Karpas-422 (cell line): ENCODE results near the gene MGRN1. TPM values are rescaled to one million over a fixed set of nuclear protein-coding genes. Genes with fewer than 3 reads are reported as not detected.

Source experiments
- DNase-seq: peaks from one replicate; pipeline ENCODE4 v3.0.0-alpha.2; 2015
- H2AFZ ChIP-seq: fragments of 200-600 bp; sonication (generic); 2 replicates; pipeline ENCODE4 v1.6.1; 2014; ENCODE audit warnings: antibody characterized with exemption, low read length, mixed read lengths
- H3K27ac ChIP-seq: fragments of 200-600 bp; sonication (generic); 2 replicates; pipeline ENCODE4 v1.5.1; 2014; ENCODE audit warnings: mild to moderate bottlenecking, low read length, moderate library complexity
- H3K27me3 ChIP-seq: fragments of 200-600 bp; sonication (generic); 2 replicates; pipeline ENCODE4 v1.6.1; 2014; ENCODE audit warnings: low read length, mixed read lengths
- H3K36me3 ChIP-seq: fragments of 200-600 bp; sonication (generic); 2 replicates; pipeline ENCODE4 v1.6.1; 2014; ENCODE audit warnings: low read length, mixed read lengths; ENCODE audit not compliant: insufficient read depth
- H3K4me1 ChIP-seq: fragments of 200-600 bp; sonication (generic); 2 replicates; pipeline ENCODE4 v1.6.1; 2014; ENCODE audit warnings: mild to moderate bottlenecking, low read length, mixed read lengths
- H3K4me2 ChIP-seq: fragments of 200-600 bp; sonication (generic); 2 replicates; pipeline ENCODE4 v1.6.1; 2014; ENCODE audit warnings: low read length, low read depth, mild to moderate bottlenecking; ENCODE audit not compliant: poor library complexity, severe bottlenecking
- H3K4me3 ChIP-seq: fragments of 200-600 bp; sonication (generic); 2 replicates; pipeline ENCODE4 v1.5.1; 2014; ENCODE audit warnings: mild to moderate bottlenecking, antibody characterized with exemption, low read length, mixed read lengths
- H3K79me2 ChIP-seq: fragments of 200-600 bp; sonication (generic); 2 replicates; pipeline ENCODE4 v1.6.1; 2014; ENCODE audit warnings: mild to moderate bottlenecking, low read length, mixed read lengths
- H3K9ac ChIP-seq: fragments of 200-600 bp; sonication (generic); 2 replicates; pipeline ENCODE4 v1.6.0; 2014; ENCODE audit warnings: low read length
- H3K9me2 ChIP-seq: fragments of 200-600 bp; sonication (generic), shearing (Covaris generic); replicated peaks from 2 replicates; pipeline ENCODE4 v1.6.0; 2014; ENCODE audit warnings: mild to moderate bottlenecking, low read length, moderate library complexity; ENCODE audit not compliant: insufficient read depth
- H3K9me3 ChIP-seq: fragments of 300-700, 200-600 bp; sonication (generic); 2 replicates; pipeline ENCODE4 v1.6.1; 2014; ENCODE audit warnings: low read length, mixed read lengths
- H4K20me1 ChIP-seq: fragments of 200-600 bp; sonication (generic); 2 replicates; pipeline ENCODE4 v1.6.1; 2014; ENCODE audit warnings: mild to moderate bottlenecking, antibody characterized with exemption, low read length, low read depth; ENCODE audit not compliant: insufficient read depth
- total RNA-seq: library from RNA; depleted of rRNA; stranded (reverse); fragments of >200 nt; shearing (Covaris generic); gene quantifications from 2 replicates; pipeline ENCODE4 v1.2.3, GENCODE V29; 2014; ENCODE audit warnings: low replicate concordance

Gene MGRN1
- total RNA-seq, 1 experiment from 2014 or later: 23.0 TPM

DNA sequence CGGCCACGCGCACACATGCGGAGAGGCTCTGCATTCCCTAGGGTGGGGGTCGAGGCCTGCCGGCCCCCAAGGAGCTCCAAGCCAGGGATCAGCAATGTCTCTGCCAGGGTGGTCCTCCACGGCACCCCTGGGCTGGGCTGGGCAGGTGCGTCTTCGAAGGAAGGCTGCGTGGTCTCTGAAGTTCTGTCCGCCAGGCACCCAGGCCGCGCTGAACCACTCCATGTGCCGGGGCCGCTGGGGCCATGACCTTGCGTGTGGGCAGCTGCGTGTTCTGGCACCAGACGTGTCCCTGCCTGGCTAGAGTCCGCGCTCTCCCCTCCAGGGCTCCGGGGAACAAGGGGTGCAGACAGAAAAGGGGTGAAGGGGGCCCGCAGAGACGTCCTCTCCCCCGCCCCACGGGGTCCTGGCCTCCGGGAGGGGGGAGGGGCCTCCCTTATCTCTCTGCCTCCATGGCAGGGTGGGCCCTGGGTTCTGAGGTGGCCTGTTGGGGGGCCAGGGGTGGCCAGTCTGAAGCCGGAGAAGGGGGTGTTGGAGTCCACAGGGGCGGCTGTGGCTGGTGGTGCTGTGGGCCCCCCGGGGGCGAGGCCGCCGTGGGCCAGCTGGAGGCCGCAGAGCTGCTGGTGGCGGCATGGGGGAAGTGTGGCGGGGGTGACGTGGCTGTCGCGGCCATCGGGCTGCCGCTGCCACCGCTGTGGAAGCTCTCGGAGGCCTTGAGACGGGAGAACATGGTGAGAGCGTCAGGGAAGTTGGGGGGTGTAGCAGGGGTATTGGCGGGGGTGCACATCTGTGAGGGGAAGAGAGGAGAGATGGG, 15.2 kb upstream of the MGRN1 start:
- no peak overlapping the region for H3K27ac ChIP-seq
- peaks cover 38% of the 10 kb centered on the region; the same call in 1 of the 2 replicates for H4K20me1 ChIP-seq
- no peaks in the 10 kb centered on the region for H3K9me2 ChIP-seq
- H3K4me2 ChIP-seq: no peak overlapping the region
- DNase-seq: no peak
- no peaks in the 10 kb centered on the region for H3K27me3 ChIP-seq
- no peak overlapping the region for H3K4me3 ChIP-seq
- no peak overlapping the region for H3K9ac ChIP-seq
- H3K4me1 ChIP-seq: peaks cover 14% of the 10 kb centered on the region
- no peak overlapping the region for H2AFZ ChIP-seq
- no peaks in the 10 kb centered on the region for H3K36me3 ChIP-seq
- H3K79me2 ChIP-seq: peaks cover 37% of the 10 kb centered on the region
- H3K9me3 ChIP-seq: no peaks in the 10 kb centered on the region

DNA sequence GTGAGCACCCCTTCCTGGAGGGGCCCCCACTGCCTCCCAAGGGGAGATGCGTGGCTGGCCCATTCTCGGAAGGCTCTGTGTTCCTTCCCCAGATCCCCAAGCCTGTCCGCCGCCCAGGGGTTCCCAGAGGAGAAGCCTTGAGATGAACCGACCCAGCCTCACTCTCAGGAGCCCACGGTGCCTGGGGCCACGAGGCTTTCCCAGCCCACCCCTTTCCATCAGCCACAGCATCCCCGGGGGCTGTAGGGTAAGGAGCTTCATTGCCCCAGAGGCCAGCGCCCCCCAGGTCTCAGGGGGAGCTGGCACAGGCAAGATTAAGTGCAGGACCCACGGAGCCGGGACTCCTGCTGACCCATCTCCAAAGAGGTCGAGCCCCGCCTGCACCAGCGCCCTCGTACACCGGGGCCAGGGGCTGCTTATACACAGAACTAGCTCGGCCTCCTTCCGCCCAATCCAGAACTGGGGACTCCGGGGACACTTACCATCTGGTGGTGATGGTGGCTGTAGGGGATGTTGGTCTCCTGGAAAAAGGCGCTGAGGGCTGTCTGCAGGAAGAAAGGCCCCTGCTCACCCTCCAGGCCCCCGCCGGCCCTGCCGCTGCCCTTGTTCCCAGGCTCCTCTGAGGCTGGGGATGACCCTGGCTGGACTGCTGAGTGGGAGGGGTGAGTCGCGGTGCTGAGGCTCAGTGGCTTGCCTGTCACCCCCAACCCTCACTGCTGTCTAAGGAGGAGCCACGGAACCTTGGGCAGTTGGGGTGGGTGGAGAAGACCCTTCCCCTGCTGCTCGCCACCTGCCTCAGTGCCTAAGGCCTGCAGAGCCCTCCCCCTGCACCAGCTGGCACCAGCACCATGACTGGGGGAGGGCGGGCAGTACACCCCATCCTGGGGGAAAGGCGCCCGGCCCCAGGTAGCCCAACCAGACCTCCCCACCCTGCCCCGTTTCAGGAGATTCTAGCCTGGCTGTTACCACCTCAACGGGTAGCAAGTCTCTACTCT, 14.3 kb upstream of the MGRN1 start:
- Histone ChIP-seq H3K4me2 (no peak overlapping the region), H3K4me1 (peaks cover 18% of the 10 kb centered on the region), H3K36me3 (no peaks in the 10 kb centered on the region), H3K9me3 (no peaks in the 10 kb centered on the region), H3K79me2 (peaks cover 37% of the 10 kb centered on the region), H3K27ac (no peak overlapping the region), H4K20me1 (peaks cover 38% of the 10 kb centered on the region; the same call in 1 of the 2 replicates), H3K4me3 (no peak overlapping the region), H2AFZ (no peak overlapping the region), H3K9me2 (no peaks in the 10 kb centered on the region), H3K27me3 (no peaks in the 10 kb centered on the region), H3K9ac (no peak overlapping the region)
- DNase-seq: no peak

DNA sequence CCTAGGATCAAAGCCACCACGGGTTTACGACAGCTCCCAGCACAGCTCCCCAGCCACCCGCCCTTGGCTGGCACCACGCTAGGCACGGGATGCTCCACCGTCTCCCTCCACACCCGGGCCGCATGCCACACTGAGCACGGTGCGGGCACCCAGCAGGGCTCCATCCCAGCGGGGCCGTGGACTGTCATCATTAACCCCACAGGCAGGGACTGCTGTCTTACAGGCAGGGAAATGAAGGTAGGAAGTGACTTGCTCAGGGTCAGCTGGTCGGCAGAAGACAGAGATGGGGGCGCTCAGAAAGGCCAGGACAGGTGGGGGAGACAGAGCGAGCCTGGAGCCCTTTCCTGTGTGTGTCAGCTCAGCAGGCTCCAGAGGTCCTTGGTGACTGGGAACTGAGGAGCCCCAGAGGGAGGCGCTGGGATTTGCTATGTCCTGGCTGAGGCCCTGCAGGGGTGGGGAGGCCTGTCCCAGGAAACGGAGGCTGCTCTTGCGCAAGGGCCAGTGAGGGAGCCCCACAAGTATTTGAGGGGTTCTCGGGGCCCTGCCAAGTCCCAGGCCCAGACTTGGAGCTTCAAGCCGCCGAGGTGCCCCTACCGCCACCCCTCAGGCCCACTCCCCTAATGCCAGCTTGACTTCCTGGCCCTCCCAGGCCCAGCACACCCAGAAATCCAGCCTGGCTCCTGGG, 13.1 kb upstream of the MGRN1 start:
- Histone ChIP-seq H3K27me3 (no peaks in the 10 kb centered on the region), H3K9me2 (no peaks in the 10 kb centered on the region), H3K9me3 (no peaks in the 10 kb centered on the region), H3K4me3 (no peak overlapping the region), H2AFZ (no peak overlapping the region), H3K4me2 (no peak overlapping the region), H3K27ac (no peak overlapping the region), H3K36me3 (no peaks in the 10 kb centered on the region), H3K4me1 (peaks cover 26% of the 10 kb centered on the region), H3K79me2 (peaks cover 37% of the 10 kb centered on the region), H3K9ac (no peak overlapping the region), H4K20me1 (peaks cover 38% of the 10 kb centered on the region; the same call in 1 of the 2 replicates)
- no peak for DNase-seq

DNA sequence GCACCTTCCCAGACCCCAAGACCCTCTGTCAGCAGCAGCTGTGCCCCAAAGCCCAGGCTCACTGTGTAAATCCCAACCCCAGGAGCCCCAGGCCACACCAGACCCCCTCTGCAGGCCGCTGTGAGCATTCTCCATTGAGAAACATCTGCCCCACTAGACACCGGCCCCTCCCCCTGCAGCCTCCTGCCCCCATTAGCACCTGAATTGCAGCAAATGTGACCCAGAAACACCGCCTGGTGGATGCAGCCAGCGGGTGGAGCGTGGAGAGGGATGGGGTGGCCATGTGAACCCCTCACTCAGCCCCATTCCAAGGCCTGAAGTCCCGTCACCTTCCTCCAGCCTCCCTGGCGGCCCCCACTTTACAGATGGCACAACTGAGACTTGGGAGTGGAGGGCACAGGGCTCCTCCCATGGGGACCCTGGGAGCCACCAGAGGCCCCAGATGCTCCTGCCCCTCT, 12.1 kb upstream of the MGRN1 start:
- H2AFZ ChIP-seq: no peak overlapping the region
- H4K20me1 ChIP-seq: peaks cover 38% of the 10 kb centered on the region; the same call in 1 of the 2 replicates
- no peaks in the 10 kb centered on the region for H3K36me3 ChIP-seq
- peak; percentile 51 for DNase-seq
- peaks cover 37% of the 10 kb centered on the region for H3K4me1 ChIP-seq
- H3K79me2 ChIP-seq: peaks cover 37% of the 10 kb centered on the region
- no peaks in the 10 kb centered on the region for H3K9me3 ChIP-seq
- H3K4me2 ChIP-seq: peak overlapping the region; percentile 80
- no peaks in the 10 kb centered on the region for H3K27me3 ChIP-seq
- peak overlapping the region; percentile 93; the same call in 1 of the 2 replicates for H3K4me3 ChIP-seq
- peak overlapping the region; percentile 87 for H3K9ac ChIP-seq
- no peaks in the 10 kb centered on the region for H3K9me2 ChIP-seq
- H3K27ac ChIP-seq: no peak overlapping the region

DNA sequence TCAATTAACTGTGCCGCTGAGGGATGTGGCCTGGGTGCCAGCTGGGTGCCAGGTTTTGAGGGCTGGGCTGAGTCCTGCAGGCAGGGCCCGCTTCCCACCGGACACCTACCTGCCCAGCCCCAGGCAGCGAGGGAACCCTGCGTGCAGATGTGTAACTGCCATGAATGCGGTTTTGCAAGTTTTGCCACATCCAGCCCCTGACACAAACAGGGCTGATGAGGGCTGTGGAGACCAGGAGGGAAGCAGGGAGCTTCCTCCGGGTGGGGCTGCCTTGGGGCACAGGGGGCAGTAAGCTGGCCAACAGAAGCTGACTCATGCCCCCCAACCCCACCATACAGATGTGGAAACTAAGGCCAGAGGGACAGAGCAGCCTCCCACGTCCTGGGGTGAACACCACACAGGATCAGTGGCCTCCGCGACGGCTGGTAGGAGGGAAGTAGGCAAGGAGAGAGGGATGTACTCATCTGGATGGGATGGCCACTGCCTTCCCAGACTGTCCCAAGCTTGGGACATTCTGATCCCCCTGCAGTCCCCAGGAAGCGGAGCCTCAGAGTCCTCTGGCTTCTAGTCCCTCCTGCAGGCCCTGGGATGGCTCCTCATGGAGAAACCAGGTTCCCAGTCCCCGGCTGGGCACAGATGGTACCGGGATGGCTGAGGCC, 11.5 kb upstream of the MGRN1 start:
- no peaks in the 10 kb centered on the region for H3K9me2 ChIP-seq
- H3K27ac ChIP-seq: no peak overlapping the region
- H3K36me3 ChIP-seq: no peaks in the 10 kb centered on the region
- H3K4me1 ChIP-seq: peaks cover 41% of the 10 kb centered on the region
- peak overlapping the region; percentile 93 for H3K4me3 ChIP-seq
- H2AFZ ChIP-seq: no peak overlapping the region
- no peaks in the 10 kb centered on the region for H3K9me3 ChIP-seq
- H3K9ac ChIP-seq: peak overlapping the region; percentile 87
- no peak for DNase-seq
- no peaks in the 10 kb centered on the region for H3K27me3 ChIP-seq
- H3K4me2 ChIP-seq: peak overlapping the region; percentile 80
- peaks cover 37% of the 10 kb centered on the region for H3K79me2 ChIP-seq
- peaks cover 38% of the 10 kb centered on the region; the same call in 1 of the 2 replicates for H4K20me1 ChIP-seq

DNA sequence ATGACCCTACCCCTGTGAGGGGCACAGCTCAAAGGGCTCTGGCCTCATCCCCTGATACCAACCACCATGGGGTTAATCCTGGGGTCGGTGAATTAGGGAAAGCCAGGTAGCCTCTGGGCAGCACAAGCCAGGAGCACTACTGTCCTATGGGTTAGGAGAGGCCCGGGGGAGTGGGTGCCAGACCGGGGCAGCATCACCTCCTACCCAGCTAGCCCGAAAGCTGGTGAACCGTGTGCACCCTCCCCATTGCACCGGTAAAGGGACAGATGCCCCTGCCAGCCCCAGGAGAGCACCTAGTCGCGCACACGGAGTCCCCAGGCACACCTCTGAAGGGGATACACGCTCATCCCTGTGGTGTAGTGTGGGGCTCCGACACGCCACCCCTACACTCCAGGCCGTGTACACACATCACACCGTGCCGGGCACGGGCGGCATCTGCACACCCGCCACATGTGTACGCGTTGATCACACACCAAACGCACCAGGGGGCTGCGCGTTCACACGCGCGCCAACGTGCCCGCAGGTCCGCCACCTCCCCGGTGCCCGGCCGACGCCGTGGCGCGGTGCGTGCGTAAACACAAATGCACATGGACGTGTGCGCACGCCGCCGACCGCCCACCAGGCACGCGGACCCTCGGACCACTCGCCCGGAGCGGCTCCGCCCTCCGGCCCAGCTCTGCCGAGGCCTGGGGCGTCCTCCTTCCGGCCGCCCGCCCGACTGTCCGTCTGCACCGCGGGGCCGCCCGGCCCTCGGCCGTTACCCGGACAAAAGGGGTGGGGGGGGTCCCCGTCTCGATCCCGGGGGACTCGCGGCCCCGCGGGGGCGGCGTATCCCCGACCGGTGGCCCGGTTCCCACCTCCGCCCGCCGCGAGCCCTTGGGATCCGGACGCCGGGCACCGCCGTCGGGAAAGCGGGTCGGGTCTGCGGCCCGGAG, 10.7 kb upstream of the MGRN1 start:
- H3K27ac ChIP-seq: peak overlapping the region; percentile 75; the same call in 1 of the 2 replicates
- H3K9me2 ChIP-seq: no peaks in the 10 kb centered on the region
- H4K20me1 ChIP-seq: peaks cover 38% of the 10 kb centered on the region; the same call in 1 of the 2 replicates
- H3K9ac ChIP-seq: peak overlapping the region; percentile 87
- H3K4me2 ChIP-seq: peak overlapping the region; percentile 80
- H3K36me3 ChIP-seq: no peaks in the 10 kb centered on the region
- peak; percentile 84 for DNase-seq
- H3K4me1 ChIP-seq: peaks cover 41% of the 10 kb centered on the region
- H3K79me2 ChIP-seq: peaks cover 37% of the 10 kb centered on the region
- H2AFZ ChIP-seq: no peak overlapping the region
- H3K4me3 ChIP-seq: peak overlapping the region; percentile 93
- no peaks in the 10 kb centered on the region for H3K27me3 ChIP-seq
- H3K9me3 ChIP-seq: no peaks in the 10 kb centered on the region
